ENCODE measurements around the gene TAGAP.

TAGAP gene

DNA sequence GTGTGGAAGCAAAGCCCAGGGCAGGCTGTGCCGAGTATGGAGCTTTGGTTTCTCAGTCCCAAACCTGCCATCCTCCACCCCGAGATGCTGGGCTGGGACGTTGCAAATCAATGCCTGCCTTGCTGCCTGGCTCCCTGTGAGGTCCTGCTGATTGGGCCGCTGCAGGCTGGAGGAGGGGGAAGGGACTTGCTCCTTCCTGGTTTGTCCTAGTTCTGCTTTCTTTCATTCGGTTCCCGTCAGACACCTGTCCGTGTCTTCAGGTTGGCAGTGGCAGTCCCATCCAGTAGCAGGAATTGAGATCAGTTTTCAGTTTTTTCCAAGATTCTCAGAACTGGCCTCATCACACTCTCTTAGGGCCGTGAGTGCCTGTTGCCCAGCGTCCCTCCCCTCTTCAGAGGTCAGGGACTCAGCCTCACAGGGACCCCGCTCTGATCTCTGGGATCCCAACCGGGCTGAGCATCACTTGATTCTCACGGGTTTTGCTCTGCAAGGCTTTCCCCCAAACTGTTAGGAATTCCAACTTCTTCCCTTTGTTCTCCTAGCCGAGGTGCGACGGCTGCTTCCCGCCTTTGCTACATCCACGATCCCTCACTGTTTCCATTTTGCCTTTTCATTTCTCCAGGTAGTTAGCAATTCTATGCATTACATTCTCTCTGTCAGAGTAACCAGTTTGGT, 24.2 kb upstream of the TAGAP start:
- in situ Hi-C loops (cut with HindIII; ENCODE audit: low sequenced_read_pairs), result no loop called here
- TF ChIP-seq, protein P1, sequence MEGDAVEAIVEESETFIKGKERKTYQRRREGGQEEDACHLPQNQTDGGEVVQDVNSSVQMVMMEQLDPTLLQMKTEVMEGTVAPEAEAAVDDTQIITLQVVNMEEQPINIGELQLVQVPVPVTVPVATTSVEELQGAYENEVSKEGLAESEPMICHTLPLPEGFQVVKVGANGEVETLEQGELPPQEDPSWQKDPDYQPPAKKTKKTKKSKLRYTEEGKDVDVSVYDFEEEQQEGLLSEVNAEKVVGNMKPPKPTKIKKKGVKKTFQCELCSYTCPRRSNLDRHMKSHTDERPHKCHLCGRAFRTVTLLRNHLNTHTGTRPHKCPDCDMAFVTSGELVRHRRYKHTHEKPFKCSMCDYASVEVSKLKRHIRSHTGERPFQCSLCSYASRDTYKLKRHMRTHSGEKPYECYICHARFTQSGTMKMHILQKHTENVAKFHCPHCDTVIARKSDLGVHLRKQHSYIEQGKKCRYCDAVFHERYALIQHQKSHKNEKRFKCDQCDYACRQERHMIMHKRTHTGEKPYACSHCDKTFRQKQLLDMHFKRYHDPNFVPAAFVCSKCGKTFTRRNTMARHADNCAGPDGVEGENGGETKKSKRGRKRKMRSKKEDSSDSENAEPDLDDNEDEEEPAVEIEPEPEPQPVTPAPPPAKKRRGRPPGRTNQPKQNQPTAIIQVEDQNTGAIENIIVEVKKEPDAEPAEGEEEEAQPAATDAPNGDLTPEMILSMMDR (IDR thresholded peaks at IDR 0.05; ENCODE audit: low read depth, low read length), result no peak
- DNase-seq (ENCODE audit: low read depth, low spot score), result no peak
- no peak overlapping the region for H3K4me3 ChIP-seq (ENCODE audit: low read depth, low read length)

DNA sequence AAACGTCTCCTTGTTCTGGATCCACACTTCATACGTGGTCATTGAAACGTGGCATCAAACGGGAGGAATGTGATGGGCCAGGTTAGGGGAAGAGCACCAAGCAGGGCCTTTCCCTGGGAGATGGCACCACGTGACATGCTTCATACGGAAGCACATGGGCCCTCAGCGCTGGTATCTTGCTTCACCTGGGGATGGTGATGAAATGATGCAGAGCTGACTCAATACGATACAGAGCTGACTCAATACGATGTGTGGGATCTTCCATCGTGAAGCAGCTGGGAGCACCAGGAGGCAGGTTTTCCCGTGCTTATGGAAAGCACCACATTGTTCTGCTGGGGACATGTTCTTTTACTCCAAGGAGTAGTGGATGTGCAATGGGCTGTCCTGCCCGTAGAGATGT, 22.5 kb upstream of the TAGAP start:
- no peak for DNase-seq (ENCODE audit: low read depth, low spot score)
- in situ Hi-C loops (cut with HindIII; ENCODE audit: low sequenced_read_pairs), result no loop called here
- TF ChIP-seq, protein P1 (IDR thresholded peaks at IDR 0.05; ENCODE audit: low read depth, low read length), result no peak
- no peak overlapping the region for H3K4me3 ChIP-seq (ENCODE audit: low read depth, low read length)

DNA sequence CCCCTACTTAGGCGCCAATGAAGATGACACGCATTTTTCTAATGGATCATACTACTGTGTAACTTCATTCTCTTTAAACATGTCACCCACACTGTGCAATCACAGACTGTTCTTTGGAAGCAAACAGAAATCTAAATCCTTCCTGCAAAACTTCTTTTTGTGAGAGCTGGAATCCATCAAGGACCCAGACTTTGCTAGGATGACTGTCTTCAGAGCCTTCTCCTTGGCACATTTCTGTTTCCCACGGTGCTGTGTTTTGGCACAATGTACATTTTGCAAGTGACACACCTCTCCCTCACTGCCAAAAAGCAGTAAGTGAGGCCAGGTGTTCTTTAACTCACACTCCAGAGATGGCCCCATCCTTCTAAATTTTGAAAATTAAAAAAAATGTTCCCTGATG, 21.7 kb upstream of the TAGAP start:
- DNase-seq (ENCODE audit: low read depth, low spot score), result no peak
- H3K4me3 ChIP-seq (ENCODE audit: low read depth, low read length), result no peak overlapping the region
- TF ChIP-seq, protein P1 (IDR thresholded peaks at IDR 0.05; ENCODE audit: low read depth, low read length), result no peak
- in situ Hi-C loops (cut with HindIII; ENCODE audit: low sequenced_read_pairs), result no loop called here

DNA sequence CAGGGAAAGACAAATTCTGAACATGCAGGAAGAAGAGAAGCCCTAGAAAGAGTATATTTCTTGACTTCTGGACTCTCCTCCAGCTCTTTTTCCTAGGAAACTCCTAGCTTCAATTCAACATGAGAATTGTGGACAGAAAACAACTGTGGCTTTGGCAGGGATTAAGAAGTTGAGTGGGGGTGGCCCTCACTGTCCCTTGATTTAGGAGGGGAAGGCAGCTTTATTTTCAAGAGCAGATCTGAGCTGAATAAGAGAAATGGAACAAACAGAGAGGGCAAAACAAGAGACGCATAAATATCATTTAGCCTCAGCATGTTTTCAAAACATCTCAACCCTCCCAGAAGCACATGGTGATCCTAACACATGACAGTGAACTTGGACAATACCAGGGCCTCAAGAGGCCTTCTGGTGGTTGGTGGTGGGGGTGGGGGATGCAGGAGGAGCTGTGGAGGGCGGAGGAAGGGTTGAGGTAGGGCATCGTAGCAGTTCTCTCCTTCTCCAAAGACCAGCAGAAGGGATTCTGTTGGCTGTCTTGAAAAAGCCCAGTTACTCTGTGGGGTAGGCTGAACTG, 21.1 kb upstream of the TAGAP start:
- no peak for DNase-seq (ENCODE audit: low read depth, low spot score)
- in situ Hi-C loops (cut with HindIII; ENCODE audit: low sequenced_read_pairs), result no loop called here
- TF ChIP-seq, protein P1 (IDR thresholded peaks at IDR 0.05; ENCODE audit: low read depth, low read length), result no peak
- H3K4me3 ChIP-seq (ENCODE audit: low read depth, low read length), result no peak overlapping the region

DNA sequence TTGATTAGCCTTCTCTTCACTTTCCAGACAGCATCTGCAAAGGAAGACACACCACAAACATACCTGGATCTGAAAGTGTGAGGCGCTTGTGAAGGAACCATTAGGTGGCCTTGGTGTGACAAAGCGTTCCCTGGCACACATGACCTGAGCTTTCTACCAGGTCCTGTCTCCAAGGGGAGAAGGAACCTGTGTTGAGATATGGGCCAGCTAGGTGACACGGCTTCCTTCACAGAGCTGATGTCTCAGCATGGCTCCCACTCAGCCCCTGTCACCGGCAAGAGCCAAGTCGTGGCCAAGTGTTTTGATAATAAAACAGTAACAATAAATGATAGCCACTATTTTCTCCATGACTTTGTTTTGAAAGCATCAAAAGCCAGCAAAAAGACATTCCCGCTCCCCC, 20.3 kb upstream of the TAGAP start:
- no peak for DNase-seq (ENCODE audit: low read depth, low spot score)
- in situ Hi-C loops (cut with HindIII; ENCODE audit: low sequenced_read_pairs), result no loop called here
- TF ChIP-seq, protein P1 (IDR thresholded peaks at IDR 0.05; ENCODE audit: low read depth, low read length), result no peak
- H3K4me3 ChIP-seq (ENCODE audit: low read depth, low read length), result no peak overlapping the region

DNA sequence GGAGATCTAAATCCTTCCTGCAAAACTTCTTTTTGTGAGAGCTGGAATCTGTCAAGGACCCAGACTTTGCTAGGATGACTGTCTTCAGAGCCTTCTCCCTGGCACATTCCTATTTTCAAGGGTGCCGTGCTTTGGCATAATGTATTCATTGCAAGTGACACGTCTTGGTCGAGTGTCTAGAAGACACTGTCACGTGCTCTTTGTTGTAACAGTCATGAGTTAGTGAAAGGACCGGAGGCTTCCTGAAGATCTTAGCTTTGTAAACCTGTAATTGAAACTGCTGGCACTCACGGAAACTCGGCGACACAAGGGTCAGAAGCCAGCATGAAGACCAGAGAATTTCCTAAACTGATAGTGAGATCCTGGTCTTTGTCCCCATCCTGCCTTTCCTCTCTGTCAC, 19.7 kb upstream of the TAGAP start:
- in situ Hi-C loops (cut with HindIII; ENCODE audit: low sequenced_read_pairs), result no loop called here
- H3K4me3 ChIP-seq (ENCODE audit: low read depth, low read length), result no peak overlapping the region
- no peak for DNase-seq (ENCODE audit: low read depth, low spot score)

More for the DNA sequence above, 19.7 kb upstream of the TAGAP start:
- TF ChIP-seq, protein P1 (IDR thresholded peaks at IDR 0.05; ENCODE audit: low read depth, low read length), result no peak

Data from astrocyte of the spinal cord (primary cell).